Activated naive CD4-positive, alpha-beta T cell treated with anti-CD3 and anti-CD28 coated beads, Interleukin-2, amount 50 U/mL, for 72 hours (primary cell): ENCODE data around the gene EPDR1. TPM values are rescaled to one million over a fixed set of nuclear protein-coding genes. Genes with fewer than 3 reads are reported as not detected.

Source experiments
- ATAC-seq, 2 donors: fragments of 150-1000 bp; cut with Tn5 transposase; 2 replicates each; pipeline ENCODE4 v1.10.0; 2021; ENCODE audit warnings: mild to moderate bottlenecking in 2 of 2, moderate library complexity in 2 of 2
- DNase-seq, 2 donors: peaks; one replicate each; pipeline ENCODE4 v3.0.0; 2021 to 2022; ENCODE audit warnings: low spot score in 2 of 2
- H3K27ac Mint-ChIP-seq, 2 donors: one replicate each; pipeline ENCODE4 v1.8.0; 2022; ENCODE audit warnings: mild to moderate bottlenecking in 2 of 2, mixed read lengths in 2 of 2
- H3K36me3 Mint-ChIP-seq, 2 donors: one replicate each; pipeline ENCODE4 v1.8.0; 2022; ENCODE audit warnings: mixed read lengths in 2 of 2
- H3K9me3 Mint-ChIP-seq, 2 donors: one replicate each; pipeline ENCODE4 v1.8.0; 2022; ENCODE audit warnings: mixed read lengths in 2 of 2
- total RNA-seq, 2 donors: library from RNA; stranded (reverse); gene quantifications; one replicate each; pipeline ENCODE4 v1.2.3, GENCODE V29; 2022

EPDR1 gene
- total RNA-seq, 2 donors from 2014 or later: 0.66 to 0.82 TPM

- H3K27ac Mint-ChIP-seq: no peak overlapping the region
- H3K36me3 Mint-ChIP-seq: no peaks in the 10 kb centered on the region
- ATAC-seq (no peak), DNase-seq (no peak)
- H3K9me3 Mint-ChIP-seq: no peaks in the 10 kb centered on the region
Measured at GRCh38 chr7:37956791-37957190, 36.4 kb downstream of the EPDR1 start.

GRCh38 chr7:37957221-37957970 lies 37.0 kb downstream of the EPDR1 start:
- ATAC-seq (no peak), DNase-seq (no peak)
- Mint-ChIP-seq H3K27ac (no peak overlapping the region), H3K36me3 (no peaks in the 10 kb centered on the region), H3K9me3 (no peaks in the 10 kb centered on the region)

GRCh38 chr7:37960483-37960882 lies 40.0 kb downstream of the EPDR1 start:
- Mint-ChIP-seq H3K36me3 (no peaks in the 10 kb centered on the region), H3K9me3 (no peaks in the 10 kb centered on the region), H3K27ac (no peak overlapping the region)
- ATAC-seq (no peak), DNase-seq (no peak)

- Mint-ChIP-seq H3K27ac (no peak overlapping the region), H3K36me3 (no peaks in the 10 kb centered on the region), H3K9me3 (no peaks in the 10 kb centered on the region)
- ATAC-seq: no peak
- no peak for DNase-seq
Measured at GRCh38 chr7:37961251-37961650, 40.8 kb downstream of the EPDR1 start.

GRCh38 chr7:37964196-37964595 lies 43.8 kb downstream of the EPDR1 start:
- no peaks in the 10 kb centered on the region for H3K9me3 Mint-ChIP-seq
- DNase-seq (no peak), ATAC-seq (no peak)
- H3K27ac Mint-ChIP-seq: no peak overlapping the region
- no peaks in the 10 kb centered on the region for H3K36me3 Mint-ChIP-seq

- DNase-seq (no peak), ATAC-seq (no peak)
- no peak overlapping the region for H3K27ac Mint-ChIP-seq
- no peaks in the 10 kb centered on the region for H3K36me3 Mint-ChIP-seq
- no peaks in the 10 kb centered on the region for H3K9me3 Mint-ChIP-seq
Measured at GRCh38 chr7:37970211-37970610, 49.8 kb downstream of the EPDR1 start.

- ATAC-seq: no peak
- Mint-ChIP-seq H3K27ac (no peak overlapping the region), H3K36me3 (no peaks in the 10 kb centered on the region), H3K9me3 (no peaks in the 10 kb centered on the region)
- DNase-seq: no peak
Measured at GRCh38 chr7:37971491-37971890, 51.1 kb downstream of the EPDR1 start.

GRCh38 chr7:37973915-37974314 lies 53.5 kb downstream of the EPDR1 start:
- no peak overlapping the region for H3K27ac Mint-ChIP-seq
- ATAC-seq (no peak), DNase-seq (no peak)
- H3K9me3 Mint-ChIP-seq: no peaks in the 10 kb centered on the region
- H3K36me3 Mint-ChIP-seq: no peaks in the 10 kb centered on the region

- no peak for ATAC-seq
- H3K27ac Mint-ChIP-seq: no peak overlapping the region
- no peak for DNase-seq
- no peaks in the 10 kb centered on the region for H3K36me3 Mint-ChIP-seq
- no peaks in the 10 kb centered on the region for H3K9me3 Mint-ChIP-seq
Measured at GRCh38 chr7:37974711-37975110, 54.3 kb downstream of the EPDR1 start.

- ATAC-seq: no peak
- Mint-ChIP-seq H3K36me3 (no peaks in the 10 kb centered on the region), H3K27ac (no peak overlapping the region), H3K9me3 (peaks cover 0 to 2% of the 10 kb centered on the region in 2 donors)
- DNase-seq: no peak
Measured at GRCh38 chr7:37977243-37977642, 56.8 kb downstream of the EPDR1 start.

- no peak overlapping the region for H3K27ac Mint-ChIP-seq
- peaks cover 0 to 2% of the 10 kb centered on the region in 2 donors for H3K9me3 Mint-ChIP-seq
- DNase-seq: no peak
- no peak for ATAC-seq
- no peaks in the 10 kb centered on the region for H3K36me3 Mint-ChIP-seq
Measured at GRCh38 chr7:37981664-37982063, 61.2 kb downstream of the EPDR1 start.

- DNase-seq (no peak), ATAC-seq (no peak)
- no peaks in the 10 kb centered on the region for H3K36me3 Mint-ChIP-seq
- no peak overlapping the region for H3K27ac Mint-ChIP-seq
- H3K9me3 Mint-ChIP-seq: peaks cover 0 to 2% of the 10 kb centered on the region in 2 donors
Measured at GRCh38 chr7:37982423-37982822, 62.0 kb downstream of the EPDR1 start.

- DNase-seq: no peak
- Mint-ChIP-seq H3K27ac (no peak overlapping the region), H3K9me3 (peaks cover 0 to 2% of the 10 kb centered on the region in 2 donors), H3K36me3 (no peaks in the 10 kb centered on the region)
- ATAC-seq: no peak
Measured at GRCh38 chr7:37984750-37985390, 64.4 kb downstream of the EPDR1 start.

- Mint-ChIP-seq H3K27ac (no peak overlapping the region), H3K36me3 (no peaks in the 10 kb centered on the region), H3K9me3 (no peaks in the 10 kb centered on the region)
- ATAC-seq (no peak), DNase-seq (no peak)
Measured at GRCh38 chr7:37986908-37987330, 66.5 kb downstream of the EPDR1 start.

GRCh38 chr7:37987732-37988131 lies 67.3 kb downstream of the EPDR1 start:
- Mint-ChIP-seq H3K36me3 (no peaks in the 10 kb centered on the region), H3K9me3 (no peaks in the 10 kb centered on the region), H3K27ac (no peak overlapping the region)
- ATAC-seq (no peak), DNase-seq (no peak)

GRCh38 chr7:37988721-37989650 lies 68.5 kb downstream of the EPDR1 start:
- Mint-ChIP-seq H3K27ac (no peak overlapping the region), H3K9me3 (no peaks in the 10 kb centered on the region)
- ATAC-seq: no peak

GRCh38 chr7:37990337-37990736 lies 69.9 kb downstream of the EPDR1 start:
- no peak overlapping the region for H3K27ac Mint-ChIP-seq
- ATAC-seq (no peak), DNase-seq (no peak)
- no peaks in the 10 kb centered on the region for H3K9me3 Mint-ChIP-seq
- no peaks in the 10 kb centered on the region for H3K36me3 Mint-ChIP-seq

More at GRCh38 chr7:37988721-37989650, 68.5 kb downstream of the EPDR1 start:
- no peaks in the 10 kb centered on the region for H3K36me3 Mint-ChIP-seq
- DNase-seq: no peak
